Osteoblast (primary cell): ENCODE data around the gene CR1. TPM values are rescaled to one million over a fixed set of nuclear protein-coding genes. Genes with fewer than 3 reads are reported as not detected.
A peak's percentile ranks its signal among the peaks of the same experiment; 100 is the strongest.
"Not testable (repeated sequence)": the region's sequence is repeated elsewhere in the genome, so short reads cannot be mapped to it uniquely, and the experiment has no call there.

Source experiments
- DNase-seq: peaks from one replicate; pipeline ENCODE4 v3.0.0; 2011; ENCODE audit warnings: low spot score, mixed read lengths; ENCODE audit not compliant: insufficient read length; ENCODE audit errors: missing footprints
- H2AFZ ChIP-seq: 2 replicates; pipeline ENCODE4 v1.6.0; 2011; ENCODE audit warnings: mild to moderate bottlenecking, low read length
- H3K27ac ChIP-seq: 2 replicates; pipeline ENCODE4 v1.5.1; 2011; ENCODE audit warnings: mild to moderate bottlenecking, low read depth, low read length, moderate library complexity
- H3K27me3 ChIP-seq: 2 replicates; pipeline ENCODE4 v1.6.0; 2012; ENCODE audit warnings: mild to moderate bottlenecking, control low read depth, inconsistent platforms, low read length, moderate library complexity; ENCODE audit not compliant: insufficient read depth
- H3K36me3 ChIP-seq: 2 replicates; pipeline ENCODE4 v1.5.1; 2011; ENCODE audit warnings: mild to moderate bottlenecking, low read length, control low read depth, moderate library complexity; ENCODE audit not compliant: insufficient read depth
- H3K4me1 ChIP-seq: 2 replicates; pipeline ENCODE4 v1.5.1; 2011; ENCODE audit warnings: mild to moderate bottlenecking, low read length, control low read depth, moderate library complexity; ENCODE audit not compliant: insufficient read depth
- H3K4me2 ChIP-seq: 2 replicates; pipeline ENCODE4 v1.6.0; 2011; ENCODE audit warnings: mild to moderate bottlenecking, low read length; ENCODE audit not compliant: insufficient read depth
- H3K4me3 ChIP-seq: fragments of 200-600 bp; sonication (generic); 3 replicates; pipeline ENCODE4 v1.5.1; 2012; ENCODE audit warnings: mild to moderate bottlenecking, low read length, inconsistent platforms; ENCODE audit not compliant: insufficient read depth
- H3K79me2 ChIP-seq: 2 replicates; pipeline ENCODE4 v1.6.0; 2012; ENCODE audit warnings: mild to moderate bottlenecking, low read length, control low read depth, inconsistent platforms; ENCODE audit not compliant: insufficient read depth
- H3K9me3 ChIP-seq: 2 replicates; pipeline ENCODE4 v1.5.1; 2011; ENCODE audit warnings: low read depth, low read length, control low read depth
- H4K20me1 ChIP-seq: 2 replicates; pipeline ENCODE4 v1.6.0; 2012; ENCODE audit warnings: mild to moderate bottlenecking, low read length, control low read depth; ENCODE audit not compliant: insufficient read depth
- CTCF ChIP-seq: IDR thresholded peaks from 2 replicates; pipeline ENCODE4 v1.5.1; 2011; ENCODE audit warnings: mild to moderate bottlenecking, low read depth, low read length, moderate library complexity; ENCODE audit errors: extremely low read depth
- total RNA-seq: library from RNA; depleted of rRNA; stranded (reverse); fragments of >200 nt; gene quantifications from 2 replicates; pipeline ENCODE4 v1.2.3, GENCODE V29; 2012

Gene CR1
- total RNA-seq, 1 donor: under 0.01 TPM

- TF ChIP-seq CTCF: no peak
- Histone ChIP-seq H3K27me3 (peaks cover 27% of the 10 kb centered on the region), H3K4me1 (no peaks in the 10 kb centered on the region), H3K4me2 (no peak overlapping the region), H3K36me3 (no peaks in the 10 kb centered on the region), H2AFZ (no peak overlapping the region), H4K20me1 (no peaks in the 10 kb centered on the region), H3K4me3 (no peak overlapping the region), H3K27ac (no peak overlapping the region), H3K79me2 (no peaks in the 10 kb centered on the region), H3K9me3 (no peaks in the 10 kb centered on the region)
- DNase-seq: no peak
Measured at GRCh38 chr1:207494171-207494570, 1.8 kb upstream of the CR1 start.

GRCh38 chr1:207495281-207495680 lies 676 bp upstream of the CR1 start:
- H2AFZ ChIP-seq, DNase-seq, H3K27ac ChIP-seq, H3K4me2 ChIP-seq, H3K79me2 ChIP-seq, H3K4me1 ChIP-seq, H3K4me3 ChIP-seq, H3K36me3 ChIP-seq, H3K9me3 ChIP-seq, H4K20me1 ChIP-seq: not testable (repeated sequence)
- H3K27me3 ChIP-seq: peaks cover 27% of the 10 kb centered on the region

- Histone ChIP-seq H3K27me3 (peaks cover 34% of the 10 kb centered on the region), H2AFZ (no peak overlapping the region), H4K20me1 (no peaks in the 10 kb centered on the region), H3K79me2 (no peaks in the 10 kb centered on the region), H3K4me2 (no peak overlapping the region), H3K36me3 (no peaks in the 10 kb centered on the region), H3K27ac (no peak overlapping the region), H3K9me3 (no peaks in the 10 kb centered on the region), H3K4me1 (no peaks in the 10 kb centered on the region), H3K4me3 (no peak overlapping the region)
- no peak for TF ChIP-seq CTCF
- DNase-seq: no peak
Measured at GRCh38 chr1:207497941-207498340, 2.0 kb downstream of the CR1 start.

GRCh38 chr1:207499573-207499972 lies 3.6 kb downstream of the CR1 start:
- H3K27ac ChIP-seq: no peak overlapping the region
- H3K36me3 ChIP-seq: no peaks in the 10 kb centered on the region
- no peaks in the 10 kb centered on the region for H3K79me2 ChIP-seq
- no peak overlapping the region for H3K4me3 ChIP-seq
- no peak overlapping the region for H3K4me2 ChIP-seq
- DNase-seq: peak; percentile 87
- H3K27me3 ChIP-seq: peaks cover 40% of the 10 kb centered on the region
- peak; percentile 74 for TF ChIP-seq CTCF
- no peak overlapping the region for H2AFZ ChIP-seq
- H3K4me1 ChIP-seq: no peaks in the 10 kb centered on the region
- no peaks in the 10 kb centered on the region for H4K20me1 ChIP-seq
- no peaks in the 10 kb centered on the region for H3K9me3 ChIP-seq
